Heart left ventricle (tissue), 16 donors: Measurements from ENCODE around the gene CUX1. TPM values are rescaled to one million over a fixed set of nuclear protein-coding genes. Genes with fewer than 3 reads are reported as not detected.
A peak's percentile ranks its signal among the peaks of the same experiment; 100 is the strongest.
"Not testable (repeated sequence)": the region's sequence is repeated elsewhere in the genome, so short reads cannot be mapped to it uniquely, and the experiment has no call there.

Source experiments
- ATAC-seq, 4 donors: fragments of 200-7000 bp; cut with Tn5 transposase; one replicate each; pipeline ENCODE4 v1.9.1; 2020 to 2022; ENCODE audit warnings: moderate library complexity in 4 of 4, mild to moderate bottlenecking in 3 of 4, moderate number of reproducible peaks in 1 of 4
- DNase-seq, 5 donors: peaks; one replicate each; pipeline ENCODE4 v3.0.0-alpha.2; 2020
- H3K27ac ChIP-seq, 12 donors: fragments of 200-600 bp; sonication (generic) in 4 of 12; one replicate each; pipeline versions ENCODE4 v1.5.0 to v1.8.0; 2016 to 2022; ENCODE audit warnings: mild to moderate bottlenecking in 2 of 12
- H3K27me3 ChIP-seq, 9 donors: fragments of 200-600 bp; sonication (generic) in 2 of 9; one replicate each; pipeline versions ENCODE4 v1.5.1 to v1.8.0; 2016 to 2022; ENCODE audit warnings: mild to moderate bottlenecking in 3 of 9
- H3K36me3 ChIP-seq, 9 donors: fragments of 200-600 bp; sonication (generic) in 2 of 9; one replicate each; pipeline versions ENCODE4 v1.5.0 to v1.8.0; 2018 to 2022; ENCODE audit warnings: mild to moderate bottlenecking in 2 of 9
- H3K4me1 ChIP-seq, 12 donors: fragments of 200-600 bp; sonication (generic) in 4 of 12; one replicate each; pipeline versions ENCODE4 v1.5.0 to v1.8.0; 2016 to 2022; ENCODE audit warnings: mild to moderate bottlenecking in 3 of 12
- H3K4me3 ChIP-seq, 12 donors: fragments of 200-600 bp; sonication (generic) in 4 of 12; one replicate each; pipeline versions ENCODE4 v1.5.0 to v1.8.0; 2017 to 2022; ENCODE audit warnings: mild to moderate bottlenecking in 9 of 12, moderate library complexity in 4 of 12
- H3K9me3 ChIP-seq, 12 donors: fragments of 200-600 bp; sonication (generic) in 4 of 12; one replicate each; pipeline versions ENCODE4 v1.5.0 to v1.8.0; 2016 to 2022; ENCODE audit warnings: mild to moderate bottlenecking in 1 of 12
- CTCF ChIP-seq, 12 donors: fragments of 200-600 bp; sonication (generic) in 4 of 12; IDR thresholded peaks; one replicate each; pipeline versions ENCODE4 v1.5.0 to v1.8.0; 2018 to 2022; ENCODE audit warnings: antibody characterized with exemption in 12 of 12, mild to moderate bottlenecking in 5 of 12
- POLR2A ChIP-seq, 2 donors: fragments of 450-650 bp; IDR thresholded peaks; one replicate each; pipeline ENCODE4 v1.6.1; 2017; ENCODE audit warnings: antibody characterized with exemption in 2 of 2, mild to moderate bottlenecking in 2 of 2, moderate library complexity in 2 of 2
- WGBS, 4 donors: extraction: QIAGEN DNeasy Blood & Tissue Kit in 2 of 4; methylation state at CpG; one replicate each; pipeline versions ENCODE4 v1.1.5 to v1.1.7; 2013 to 2018; 5-methylcytosine and 5-hydroxymethylcytosine counted together
- intact Hi-C, 10 donors: fragments of 100-400 bp; cut with DNase I; formaldehyde crosslinking; loops; one replicate each; pipeline versions ENCODE4 v1.11.1 to v1.14.2; 2022
- polyA plus RNA-seq, 2 donors: library from polyadenylated mRNA; stranded (reverse); fragments of 200-250 nt; gene quantifications; one replicate each; pipeline ENCODE4 v1.2.3, GENCODE V29; 2013
- total RNA-seq, 9 donors: library from RNA; depleted of rRNA in 2 of 9; stranded (reverse); fragments of >200 nt in 2 of 9; fragmentation: NEBNext Ultra II Directional in 3 of 9; extraction: Animal tissue kit (Norgen Biotek cat#: 25700) in 3 of 9; gene quantifications; one replicate each; pipeline versions ENCODE4 v1.1.0 to v1.2.4, GENCODE V29; 2016 to 2023
- donor health status: ischemic (EF 13 %, LVEDD 7.1; RV severe dilation, severe dysfunction).
- donor health status: healthy with polysubstance abuse.
- donor health status: DM: no; HTN: yes; CAD: no.
- donor health status: DM: no; HTN: no; CAD: no.
- donor health status: ischemic (EF 25% LVEDD 6.9; RV normal size, moderate dysfunction).
- donor health status: ischemic (EF 25% LVEDD 5.7; RV mildly dilated, moderate dysfunction).
- donor health status: healthy.
- donor health status: DM: yes; HTN: yes; CAD: no.
- donor health status: ischemic (EF 35%, LVEDD 5.7; RV mildly dilated, moderate dysfunction).
- donor health status: nonischemic (EF 11% LVEDD 7.7; RV severe dilation, severe dysfunction).
- donor health status: DM: yes; HTN: yes; CAD: no.
- donor health status: PGD.
- donor health status: ischemic (EF 29% LVEDD 5.4; RV normal size, mild dysfunction).
- donor health status: nonischemic (EF 23%, LVEDD 6.1; RV moderate dilation, normal function).

Gene CUX1
- total and polyA plus RNA-seq, 11 donors = 51.9 to 173 (median 122) TPM

GRCh38 chr7:102223184-102223583 is 405.8 kb downstream of the CUX1 start:
- Histone ChIP-seq H3K4me3 (no peak overlapping the region), H3K36me3 (peaks cover 0 to 33% (median 11%) of the 10 kb centered on the region in 9 donors), H3K4me1 (no peaks in the 10 kb centered on the region), H3K27ac (no peak overlapping the region), H3K9me3 (no peaks in the 10 kb centered on the region), H3K27me3 (no peaks in the 10 kb centered on the region)
- DNase-seq (no peak), ATAC-seq (no peak)
- 89 to 98% (median 92%) methylated on average over 5 of the region's 5 CpGs for WGBS, 4 donors
- TF ChIP-seq CTCF (IDR thresholded peaks at IDR 0.05) (no peak), POLR2A (IDR thresholded peaks at IDR 0.05) (no peak)
- intact Hi-C loops = no loop called here

- ATAC-seq = no peak
- Histone ChIP-seq H3K36me3 (peaks cover 0 to 50% (median 22%) of the 10 kb centered on the region in 9 donors), H3K27me3 (no peaks in the 10 kb centered on the region), H3K27ac (no peak overlapping the region), H3K4me1 (no peaks in the 10 kb centered on the region), H3K4me3 (no peak overlapping the region), H3K9me3 (no peaks in the 10 kb centered on the region)
- intact Hi-C loops = no loop called here
- 87 to 97% (median 94%) methylated on average over 10 of the region's 10 CpGs for WGBS, 4 donors
- DNase-seq = no peak
- TF ChIP-seq CTCF (IDR thresholded peaks at IDR 0.05) (no peak), POLR2A (IDR thresholded peaks at IDR 0.05) (no peak)
Observed at GRCh38 chr7:102225025-102225424, 407.6 kb downstream of the CUX1 start.

- Histone ChIP-seq H3K9me3 (no peaks in the 10 kb centered on the region), H3K36me3 (peaks cover 0 to 62% (median 26%) of the 10 kb centered on the region in 9 donors), H3K27ac (no peak overlapping the region), H3K4me3 (no peak overlapping the region), H3K4me1 (peaks cover 0 to 4% (median 0%) of the 10 kb centered on the region in 12 donors), H3K27me3 (no peaks in the 10 kb centered on the region)
- TF ChIP-seq POLR2A (IDR thresholded peaks at IDR 0.05) = no peak
- TF ChIP-seq CTCF (IDR thresholded peaks at IDR 0.05) = no peak
- 88 to 90% (median 89%) methylated on average over 15 to 18 of the region's 18 CpGs for WGBS, 4 donors
- DNase-seq = no peak
- intact Hi-C loops = no loop called here
- ATAC-seq = peak in 1 of 4 donors; percentile 27
Observed at GRCh38 chr7:102227371-102227770, 409.9 kb downstream of the CUX1 start.

- Histone ChIP-seq H3K9me3 (no peaks in the 10 kb centered on the region), H3K4me3 (no peak overlapping the region), H3K36me3 (peaks cover 0 to 62% (median 35%) of the 10 kb centered on the region in 9 donors), H3K27me3 (no peaks in the 10 kb centered on the region), H3K27ac (no peak overlapping the region), H3K4me1 (peaks cover 0 to 11% (median 0%) of the 10 kb centered on the region in 12 donors)
- 94 to 97% (median 94%) methylated on average over 11 to 12 of the region's 12 CpGs for WGBS, 4 donors
- TF ChIP-seq POLR2A (IDR thresholded peaks at IDR 0.05) (no peak), CTCF (IDR thresholded peaks at IDR 0.05) (no peak)
- DNase-seq (no peak), ATAC-seq (no peak)
- intact Hi-C loops = no loop called here
Observed at GRCh38 chr7:102228935-102229334, 411.5 kb downstream of the CUX1 start.

- ATAC-seq, DNase-seq, H3K27ac ChIP-seq, H3K27me3 ChIP-seq, H3K9me3 ChIP-seq, H3K4me3 ChIP-seq: not testable (repeated sequence)
- Histone ChIP-seq H3K36me3 (peaks cover 0 to 68% (median 45%) of the 10 kb centered on the region in 9 donors), H3K4me1 (peaks cover 0 to 11% (median 0%) of the 10 kb centered on the region in 12 donors)
- intact Hi-C loops = loop anchor here in 7 of 10 donors (5.0 to 10.0 kb wide), 4 partner anchors 413 to 685 kb away; partner anchors contain the start of gene CUX1 (in 4 of the 7)
- 78 to 89% (median 86%) methylated on average over 5 of the region's 5 CpGs for WGBS, 4 donors
Observed at GRCh38 chr7:102230162-102230561, 412.7 kb downstream of the CUX1 start.
